ENCODE data around the gene MAPK10.

- TF ChIP-seq CTCF (conservative IDR thresholded peaks at IDR 0.05; ENCODE audit: low read depth in 2 of 2), result no peak
- no peak for TF ChIP-seq POLR2AphosphoS5 (IDR thresholded peaks at IDR 0.05; ENCODE audit: low read depth)
- TF ChIP-seq CREB1 (CRISPR knock-in tag; IDR thresholded peaks at IDR 0.05; ENCODE audit: low read depth), result no peak
- TF ChIP-seq EZH2 (IDR thresholded peaks at IDR 0.05; ENCODE audit: low read depth, unreplicated experiment), result no peak
- no peak for TF ChIP-seq REST (IDR thresholded peaks at IDR 0.05; ENCODE audit: unreplicated experiment)
Observed at GRCh38 chr4:86092684-86093083, 267.2 kb downstream of the MAPK10 start.

Measured in GM23338 (cell line).